LNCaP clone FGC (cell line): ENCODE measurements around the gene TVP23A.

Experiments
- DNase-seq: peaks from one replicate; pipeline ENCODE4 v3.0.0-alpha.2; 2011; ENCODE audit warnings: low read depth
- H3K4me3 ChIP-seq: 2 replicates; pipeline ENCODE4 v1.5.1; 2011; ENCODE audit warnings: mild to moderate bottlenecking, low read depth, low read length, control low read depth
- TF ChIP-seq, protein P1 (sequence below): IDR thresholded peaks from 2 replicates; pipeline ENCODE4 v1.5.1; 2012; ENCODE audit warnings: mild to moderate bottlenecking; ENCODE audit not compliant: control insufficient read depth, insufficient read depth; ENCODE audit errors: extremely low read depth

The TVP23A gene

GRCh38 chr16:10859020-10859419, 40.4 kb upstream of the TVP23A start:
- DNase-seq, result no peak
- TF ChIP-seq, protein P1, sequence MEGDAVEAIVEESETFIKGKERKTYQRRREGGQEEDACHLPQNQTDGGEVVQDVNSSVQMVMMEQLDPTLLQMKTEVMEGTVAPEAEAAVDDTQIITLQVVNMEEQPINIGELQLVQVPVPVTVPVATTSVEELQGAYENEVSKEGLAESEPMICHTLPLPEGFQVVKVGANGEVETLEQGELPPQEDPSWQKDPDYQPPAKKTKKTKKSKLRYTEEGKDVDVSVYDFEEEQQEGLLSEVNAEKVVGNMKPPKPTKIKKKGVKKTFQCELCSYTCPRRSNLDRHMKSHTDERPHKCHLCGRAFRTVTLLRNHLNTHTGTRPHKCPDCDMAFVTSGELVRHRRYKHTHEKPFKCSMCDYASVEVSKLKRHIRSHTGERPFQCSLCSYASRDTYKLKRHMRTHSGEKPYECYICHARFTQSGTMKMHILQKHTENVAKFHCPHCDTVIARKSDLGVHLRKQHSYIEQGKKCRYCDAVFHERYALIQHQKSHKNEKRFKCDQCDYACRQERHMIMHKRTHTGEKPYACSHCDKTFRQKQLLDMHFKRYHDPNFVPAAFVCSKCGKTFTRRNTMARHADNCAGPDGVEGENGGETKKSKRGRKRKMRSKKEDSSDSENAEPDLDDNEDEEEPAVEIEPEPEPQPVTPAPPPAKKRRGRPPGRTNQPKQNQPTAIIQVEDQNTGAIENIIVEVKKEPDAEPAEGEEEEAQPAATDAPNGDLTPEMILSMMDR, result no peak
- no peak overlapping the region for H3K4me3 ChIP-seq

GRCh38 chr16:10858203-10858602, 39.6 kb upstream of the TVP23A start:
- no peak overlapping the region for H3K4me3 ChIP-seq
- TF ChIP-seq, protein P1, result no peak
- no peak for DNase-seq

DNA sequence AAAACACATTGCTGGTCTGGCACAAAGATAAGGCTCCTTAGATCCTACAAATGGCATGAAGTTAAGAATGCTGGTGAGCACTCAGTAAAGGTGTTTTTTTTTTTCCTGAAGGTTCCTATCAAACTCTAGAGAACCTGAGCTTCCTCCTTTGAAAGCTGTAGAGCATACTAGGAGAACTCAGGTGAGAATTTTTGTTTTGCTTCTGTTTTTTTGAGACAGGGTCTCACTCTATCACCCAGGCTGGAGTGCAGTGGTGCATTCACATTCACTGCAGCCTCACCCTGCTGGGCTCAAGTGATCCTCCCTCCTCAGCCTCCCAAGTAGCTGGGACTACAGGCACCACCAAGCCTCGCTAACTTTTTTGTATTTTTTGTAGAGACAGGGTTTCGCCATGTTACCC, 37.4 kb upstream of the TVP23A start:
- no peak overlapping the region for H3K4me3 ChIP-seq
- DNase-seq, result no peak
- TF ChIP-seq, protein P1, result no peak

- no peak overlapping the region for H3K4me3 ChIP-seq
- no peak for DNase-seq
- TF ChIP-seq, protein P1, result no peak
These were observed 34.4 kb upstream of the TVP23A start for GRCh38 chr16:10852948-10853347.

- no peak overlapping the region for H3K4me3 ChIP-seq
- TF ChIP-seq, protein P1, result no peak
- no peak for DNase-seq
These were observed 33.7 kb upstream of the TVP23A start for GRCh38 chr16:10852286-10852685.

GRCh38 chr16:10851512-10851911, 32.9 kb upstream of the TVP23A start:
- no peak for DNase-seq
- TF ChIP-seq, protein P1, result no peak
- no peak overlapping the region for H3K4me3 ChIP-seq

DNA sequence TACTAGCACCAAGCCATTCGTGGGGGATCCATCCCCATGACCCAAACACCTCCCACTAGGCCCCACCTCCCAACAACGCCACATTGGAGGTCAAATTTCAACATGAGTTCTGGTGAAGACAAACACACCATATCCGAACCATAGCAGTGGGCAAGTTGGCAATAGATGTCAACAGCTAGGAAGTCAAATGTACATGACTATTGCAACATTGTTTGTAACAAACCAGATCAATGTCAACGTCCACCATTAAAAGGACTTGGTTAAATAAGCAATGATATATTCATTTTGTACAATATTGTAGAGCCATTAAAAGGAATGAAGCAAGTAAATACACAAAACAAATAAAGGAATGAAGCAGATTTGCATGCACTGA, 31.9 kb upstream of the TVP23A start:
- TF ChIP-seq, protein P1, result no peak
- DNase-seq, result no peak
- no peak overlapping the region for H3K4me3 ChIP-seq
